Karpas-422 (cell line): Measurements from ENCODE around the gene CEP85. TPM values are rescaled to one million over a fixed set of nuclear protein-coding genes. Genes with fewer than 3 reads are reported as not detected.

Source experiments
- DNase-seq: peaks from one replicate; pipeline ENCODE4 v3.0.0-alpha.2; 2015
- H2AFZ ChIP-seq: fragments of 200-600 bp; sonication (generic); 2 replicates; pipeline ENCODE4 v1.6.1; 2014; ENCODE audit warnings: antibody characterized with exemption, low read length, mixed read lengths
- H3K27ac ChIP-seq: fragments of 200-600 bp; sonication (generic); 2 replicates; pipeline ENCODE4 v1.5.1; 2014; ENCODE audit warnings: mild to moderate bottlenecking, low read length, moderate library complexity
- H3K27me3 ChIP-seq: fragments of 200-600 bp; sonication (generic); 2 replicates; pipeline ENCODE4 v1.6.1; 2014; ENCODE audit warnings: low read length, mixed read lengths
- H3K36me3 ChIP-seq: fragments of 200-600 bp; sonication (generic); 2 replicates; pipeline ENCODE4 v1.6.1; 2014; ENCODE audit warnings: low read length, mixed read lengths; ENCODE audit not compliant: insufficient read depth
- H3K4me1 ChIP-seq: fragments of 200-600 bp; sonication (generic); 2 replicates; pipeline ENCODE4 v1.6.1; 2014; ENCODE audit warnings: mild to moderate bottlenecking, low read length, mixed read lengths
- H3K4me2 ChIP-seq: fragments of 200-600 bp; sonication (generic); 2 replicates; pipeline ENCODE4 v1.6.1; 2014; ENCODE audit warnings: low read length, low read depth, mild to moderate bottlenecking; ENCODE audit not compliant: poor library complexity, severe bottlenecking
- H3K4me3 ChIP-seq: fragments of 200-600 bp; sonication (generic); 2 replicates; pipeline ENCODE4 v1.5.1; 2014; ENCODE audit warnings: mild to moderate bottlenecking, antibody characterized with exemption, low read length, mixed read lengths
- H3K79me2 ChIP-seq: fragments of 200-600 bp; sonication (generic); 2 replicates; pipeline ENCODE4 v1.6.1; 2014; ENCODE audit warnings: mild to moderate bottlenecking, low read length, mixed read lengths
- H3K9ac ChIP-seq: fragments of 200-600 bp; sonication (generic); 2 replicates; pipeline ENCODE4 v1.6.0; 2014; ENCODE audit warnings: low read length
- H3K9me2 ChIP-seq: fragments of 200-600 bp; sonication (generic), shearing (Covaris generic); replicated peaks from 2 replicates; pipeline ENCODE4 v1.6.0; 2014; ENCODE audit warnings: mild to moderate bottlenecking, low read length, moderate library complexity; ENCODE audit not compliant: insufficient read depth
- H3K9me3 ChIP-seq: fragments of 300-700, 200-600 bp; sonication (generic); 2 replicates; pipeline ENCODE4 v1.6.1; 2014; ENCODE audit warnings: low read length, mixed read lengths
- H4K20me1 ChIP-seq: fragments of 200-600 bp; sonication (generic); 2 replicates; pipeline ENCODE4 v1.6.1; 2014; ENCODE audit warnings: mild to moderate bottlenecking, antibody characterized with exemption, low read length, low read depth; ENCODE audit not compliant: insufficient read depth
- total RNA-seq: library from RNA; depleted of rRNA; stranded (reverse); fragments of >200 nt; shearing (Covaris generic); gene quantifications from 2 replicates; pipeline ENCODE4 v1.2.3, GENCODE V29; 2014; ENCODE audit warnings: low replicate concordance; rRNA removed

CEP85 gene, protein sequence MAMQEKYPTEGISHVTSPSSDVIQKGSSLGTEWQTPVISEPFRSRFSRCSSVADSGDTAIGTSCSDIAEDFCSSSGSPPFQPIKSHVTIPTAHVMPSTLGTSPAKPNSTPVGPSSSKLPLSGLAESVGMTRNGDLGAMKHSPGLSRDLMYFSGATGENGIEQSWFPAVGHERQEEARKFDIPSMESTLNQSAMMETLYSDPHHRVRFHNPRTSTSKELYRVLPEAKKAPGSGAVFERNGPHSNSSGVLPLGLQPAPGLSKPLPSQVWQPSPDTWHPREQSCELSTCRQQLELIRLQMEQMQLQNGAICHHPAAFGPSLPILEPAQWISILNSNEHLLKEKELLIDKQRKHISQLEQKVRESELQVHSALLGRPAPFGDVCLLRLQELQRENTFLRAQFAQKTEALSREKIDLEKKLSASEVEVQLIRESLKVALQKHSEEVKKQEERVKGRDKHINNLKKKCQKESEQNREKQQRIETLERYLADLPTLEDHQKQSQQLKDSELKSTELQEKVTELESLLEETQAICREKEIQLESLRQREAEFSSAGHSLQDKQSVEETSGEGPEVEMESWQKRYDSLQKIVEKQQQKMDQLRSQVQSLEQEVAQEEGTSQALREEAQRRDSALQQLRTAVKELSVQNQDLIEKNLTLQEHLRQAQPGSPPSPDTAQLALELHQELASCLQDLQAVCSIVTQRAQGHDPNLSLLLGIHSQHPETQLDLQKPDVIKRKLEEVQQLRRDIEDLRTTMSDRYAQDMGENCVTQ
- 23.8 and 31.5 TPM in 2 replicates for total RNA-seq

DNA sequence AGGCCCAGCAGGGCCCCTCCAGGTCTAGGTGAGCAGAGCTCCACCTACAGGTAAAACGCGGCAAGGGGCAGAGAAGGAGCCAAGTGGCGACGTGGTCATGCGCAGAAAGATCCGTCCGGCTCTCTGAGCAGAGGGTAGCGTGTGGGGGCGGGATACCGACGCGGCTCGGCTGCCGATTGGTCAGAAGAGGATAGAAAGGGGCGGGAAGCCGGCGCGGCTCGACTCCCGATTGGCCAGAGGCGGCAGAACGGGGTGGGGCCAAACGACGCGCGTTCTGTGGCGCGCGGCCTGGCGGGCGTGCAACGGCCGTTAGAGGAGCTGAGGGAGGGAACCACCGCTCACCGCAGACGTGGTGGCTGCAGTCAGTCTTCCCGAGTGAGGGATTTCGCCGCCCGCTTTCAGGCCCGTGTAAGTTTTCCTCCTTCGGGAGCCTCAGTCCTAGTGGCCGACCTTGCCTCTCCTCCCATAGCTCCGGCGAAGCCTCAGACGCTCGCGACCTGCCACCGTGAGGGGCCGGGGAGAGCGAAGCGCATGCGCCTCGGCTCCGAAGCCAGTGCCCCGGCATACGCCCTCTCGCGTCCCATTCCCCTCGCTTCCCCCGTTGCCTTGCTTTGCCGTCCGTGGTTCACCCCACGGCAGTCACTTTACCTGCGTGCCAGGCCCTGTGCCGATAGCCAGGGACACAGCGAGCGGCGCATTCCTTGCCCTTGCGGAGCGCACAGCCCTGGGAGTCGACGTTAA lies at the start of gene CEP85:
Gene CEP85 (plus strand): TSS at position 298 of the 741 bp plus-strand sequence. CDS start 5,584 bp downstream, outside the sequence.
- Histone ChIP-seq H3K9me2 (no peaks in the 10 kb centered on the region), H3K9me3 (no peaks in the 10 kb centered on the region), H3K36me3 (peaks cover 6% of the 10 kb centered on the region; the same call in 1 of the 2 replicates), H3K27me3 (no peaks in the 10 kb centered on the region), H2AFZ (peak within 1 kb of the TSS; percentile 100), H3K79me2 (peaks cover 48% of the 10 kb centered on the region), H3K27ac (peak within 1 kb of the TSS; percentile 61), H3K4me1 (peaks cover 34% of the 10 kb centered on the region), H3K4me2 (peak within 1 kb of the TSS; percentile 91), H4K20me1 (peaks cover 5% of the 10 kb centered on the region; the same call in 1 of the 2 replicates), H3K4me3 (peak within 1 kb of the TSS; percentile 96), H3K9ac (peak within 1 kb of the TSS; percentile 95)
- DNase-seq, result peak; percentile 99

GRCh38 chr1:26184883-26185282 lies 49.1 kb upstream of the CEP85 start:
- no peaks in the 10 kb centered on the region for H3K27me3 ChIP-seq
- H4K20me1 ChIP-seq, result no peaks in the 10 kb centered on the region
- H3K4me3 ChIP-seq, result no peak overlapping the region
- no peaks in the 10 kb centered on the region for H3K36me3 ChIP-seq
- H3K27ac ChIP-seq, result no peak overlapping the region
- no peaks in the 10 kb centered on the region for H3K79me2 ChIP-seq
- no peaks in the 10 kb centered on the region for H3K4me1 ChIP-seq
- no peaks in the 10 kb centered on the region for H3K9me3 ChIP-seq
- DNase-seq, result no peak
- H3K9ac ChIP-seq, result no peak overlapping the region
- H2AFZ ChIP-seq, result no peak overlapping the region
- no peak overlapping the region for H3K4me2 ChIP-seq
- H3K9me2 ChIP-seq, result no peaks in the 10 kb centered on the region

- Histone ChIP-seq H3K79me2 (no peaks in the 10 kb centered on the region), H3K27me3 (no peaks in the 10 kb centered on the region), H3K4me2 (no peak overlapping the region), H2AFZ (no peak overlapping the region), H4K20me1 (no peaks in the 10 kb centered on the region), H3K4me3 (no peak overlapping the region), H3K9ac (no peak overlapping the region), H3K4me1 (no peaks in the 10 kb centered on the region), H3K27ac (no peak overlapping the region), H3K9me2 (no peaks in the 10 kb centered on the region), H3K9me3 (no peaks in the 10 kb centered on the region), H3K36me3 (no peaks in the 10 kb centered on the region)
- no peak for DNase-seq
Measured at GRCh38 chr1:26187882-26188281, 46.1 kb upstream of the CEP85 start.

- Histone ChIP-seq H3K36me3 (no peaks in the 10 kb centered on the region), H4K20me1 (no peaks in the 10 kb centered on the region), H3K9me2 (no peaks in the 10 kb centered on the region), H3K79me2 (no peaks in the 10 kb centered on the region), H3K9ac (no peak overlapping the region), H2AFZ (no peak overlapping the region), H3K4me3 (no peak overlapping the region), H3K9me3 (no peaks in the 10 kb centered on the region), H3K27me3 (no peaks in the 10 kb centered on the region), H3K4me2 (no peak overlapping the region), H3K27ac (no peak overlapping the region), H3K4me1 (no peaks in the 10 kb centered on the region)
- no peak for DNase-seq
Measured at GRCh38 chr1:26188477-26188876, 45.5 kb upstream of the CEP85 start.

GRCh38 chr1:26189331-26189730 lies 44.7 kb upstream of the CEP85 start:
- no peak overlapping the region for H2AFZ ChIP-seq
- no peaks in the 10 kb centered on the region for H4K20me1 ChIP-seq
- H3K9me2 ChIP-seq, result no peaks in the 10 kb centered on the region
- no peaks in the 10 kb centered on the region for H3K36me3 ChIP-seq
- no peaks in the 10 kb centered on the region for H3K9me3 ChIP-seq
- no peak overlapping the region for H3K9ac ChIP-seq
- H3K4me1 ChIP-seq, result no peaks in the 10 kb centered on the region
- no peaks in the 10 kb centered on the region for H3K27me3 ChIP-seq
- no peaks in the 10 kb centered on the region for H3K79me2 ChIP-seq
- no peak overlapping the region for H3K4me3 ChIP-seq
- H3K4me2 ChIP-seq, result no peak overlapping the region
- no peak overlapping the region for H3K27ac ChIP-seq
- DNase-seq, result no peak

DNA sequence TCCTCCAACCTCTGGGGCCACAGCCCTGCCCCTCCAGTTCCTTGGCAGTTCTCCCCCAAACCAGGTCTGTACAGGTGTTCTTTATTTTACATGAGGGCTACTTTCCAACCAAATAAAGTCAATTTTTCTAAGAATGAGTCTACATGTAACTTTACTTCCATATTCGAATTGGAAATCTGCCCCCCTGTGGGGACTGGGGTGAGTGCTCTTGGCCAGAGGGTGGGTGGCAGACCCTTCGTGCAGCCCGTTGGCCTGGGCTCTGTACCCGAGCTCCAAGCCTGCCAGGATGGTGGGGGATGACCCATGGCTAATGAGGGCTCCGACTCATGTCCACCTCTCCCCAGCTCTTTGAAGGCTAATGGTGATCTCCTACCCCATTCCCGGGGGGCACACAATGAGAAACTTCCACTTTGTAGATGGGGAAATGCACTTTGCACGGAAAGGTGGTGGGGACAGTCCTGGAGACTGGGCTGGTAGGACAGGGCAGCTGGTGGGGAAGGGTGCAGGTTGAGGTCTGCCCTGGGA lies 44.2 kb upstream of the CEP85 start:
- Histone ChIP-seq H3K9me2 (no peaks in the 10 kb centered on the region), H3K27me3 (no peaks in the 10 kb centered on the region), H3K4me1 (no peaks in the 10 kb centered on the region), H2AFZ (no peak overlapping the region), H3K4me2 (no peak overlapping the region), H3K9me3 (no peaks in the 10 kb centered on the region), H4K20me1 (no peaks in the 10 kb centered on the region), H3K4me3 (no peak overlapping the region), H3K36me3 (no peaks in the 10 kb centered on the region), H3K9ac (no peak overlapping the region), H3K27ac (no peak overlapping the region), H3K79me2 (no peaks in the 10 kb centered on the region)
- DNase-seq, result peak; percentile 47

GRCh38 chr1:26190373-26190987 lies 43.5 kb upstream of the CEP85 start, which contains the start of gene CATSPER4:
TSS of gene CATSPER4 (plus strand) at chr1:26190602. CDS start at chr1:26190628, 26 bp downstream.
- H3K9ac ChIP-seq, result no peak within 1 kb of the TSS
- no peak within 1 kb of the TSS for H3K4me2 ChIP-seq
- no peaks in the 10 kb centered on the region for H3K4me1 ChIP-seq
- no peak within 1 kb of the TSS for H2AFZ ChIP-seq
- no peaks in the 10 kb centered on the region for H3K79me2 ChIP-seq
- H4K20me1 ChIP-seq, result no peaks in the 10 kb centered on the region
- no peak within 1 kb of the TSS for H3K4me3 ChIP-seq
- no peaks in the 10 kb centered on the region for H3K9me2 ChIP-seq
- DNase-seq, result peak; percentile 55
- H3K27ac ChIP-seq, result no peak within 1 kb of the TSS
- no peaks in the 10 kb centered on the region for H3K9me3 ChIP-seq
- H3K36me3 ChIP-seq, result no peaks in the 10 kb centered on the region
- no peaks in the 10 kb centered on the region for H3K27me3 ChIP-seq
